ENCODE data around the gene PHACTR1. TPM values are rescaled to one million over a fixed set of nuclear protein-coding genes. Genes with fewer than 3 reads are reported as not detected.

Gene PHACTR1
- total RNA-seq, 1 donor from 2014 or later: 1.6 TPM

DNA sequence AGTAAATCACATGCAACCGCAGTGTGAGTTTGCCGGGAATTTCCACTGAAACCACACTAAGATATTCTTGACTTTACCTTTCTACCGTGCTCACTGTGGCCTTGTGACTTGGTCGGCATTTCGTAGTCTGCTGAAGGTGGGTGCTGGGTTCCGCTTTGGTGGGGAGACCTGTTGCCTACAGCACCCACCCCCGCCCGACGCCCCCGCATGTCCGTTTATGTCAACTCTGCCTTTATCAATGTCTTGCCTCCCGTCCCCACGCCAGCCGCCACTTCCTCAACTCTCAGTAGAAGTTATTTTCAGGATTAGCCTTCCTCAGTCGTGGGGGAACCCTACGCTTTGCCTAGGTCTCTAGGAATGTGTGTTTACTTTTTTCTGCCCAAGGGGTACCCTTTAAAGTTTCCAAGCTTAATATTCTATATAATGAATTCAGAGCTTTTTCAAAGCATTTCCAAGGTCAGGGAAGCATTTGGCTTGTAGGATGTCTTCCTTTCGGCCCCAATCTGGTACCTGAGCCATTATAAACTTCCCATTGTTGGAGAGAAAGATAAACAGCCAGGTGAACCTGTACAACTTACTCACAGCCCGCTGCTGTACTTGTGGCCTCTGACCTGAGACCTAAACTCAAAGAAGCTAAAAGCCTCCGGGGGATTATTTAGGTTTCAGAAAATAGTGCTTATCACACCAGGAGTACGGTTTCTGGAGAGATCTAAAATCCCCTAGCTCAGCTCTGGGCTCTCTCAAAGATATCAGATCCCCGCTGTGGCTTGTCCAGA is 557.6 kb downstream of the PHACTR1 start:
- no peak for ATAC-seq

- no peak for ATAC-seq
Observed at GRCh38 chr6:13274707-13275434, 558.3 kb downstream of the PHACTR1 start.

- ATAC-seq: no peak
Observed at GRCh38 chr6:13275435-13275989, 558.9 kb downstream of the PHACTR1 start.

- peak; percentile 56 for ATAC-seq
Observed at GRCh38 chr6:13277231-13277630, 560.7 kb downstream of the PHACTR1 start.

- peak; percentile 31 for ATAC-seq
Observed at GRCh38 chr6:13278164-13278563, 561.6 kb downstream of the PHACTR1 start.

DNA sequence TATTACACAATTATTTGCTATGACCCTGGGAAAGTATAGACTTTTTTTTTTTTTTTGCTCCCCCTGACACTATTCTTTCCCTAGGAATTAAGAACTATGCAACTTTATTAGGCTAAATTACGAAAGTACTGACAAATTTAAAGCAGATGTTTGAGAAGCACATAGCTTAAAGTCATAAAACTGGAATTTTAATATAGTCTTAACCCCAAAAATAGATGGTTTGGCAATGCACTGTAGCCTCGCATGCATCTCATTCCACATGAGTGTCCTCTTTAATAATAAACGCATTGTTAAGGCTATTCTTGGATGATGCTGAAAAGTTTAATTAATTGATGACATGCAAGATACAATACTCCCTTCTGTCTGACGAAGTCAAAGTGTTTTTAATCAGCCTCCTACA is 562.4 kb downstream of the PHACTR1 start:
- ATAC-seq: no peak

DNA sequence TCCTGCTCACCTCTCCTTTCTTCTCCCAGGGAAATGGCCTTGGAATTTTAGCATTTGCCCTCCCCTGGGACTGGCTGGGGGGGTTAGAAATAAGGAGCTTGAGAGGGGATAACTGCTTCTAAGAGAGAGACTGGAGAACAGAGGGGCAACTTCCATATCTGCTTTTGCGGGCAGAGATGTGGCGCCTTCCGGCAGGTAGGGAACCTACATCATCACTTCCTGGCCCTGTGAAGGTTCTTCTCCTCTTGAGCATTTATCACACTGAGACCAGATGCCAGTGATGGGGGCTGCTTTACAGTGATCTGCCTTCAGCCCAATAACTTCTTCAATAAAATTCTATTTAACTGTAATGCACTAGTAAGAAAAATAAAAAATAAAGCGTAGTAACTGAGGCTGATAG is 563.7 kb downstream of the PHACTR1 start:
- no peak for ATAC-seq

DNA sequence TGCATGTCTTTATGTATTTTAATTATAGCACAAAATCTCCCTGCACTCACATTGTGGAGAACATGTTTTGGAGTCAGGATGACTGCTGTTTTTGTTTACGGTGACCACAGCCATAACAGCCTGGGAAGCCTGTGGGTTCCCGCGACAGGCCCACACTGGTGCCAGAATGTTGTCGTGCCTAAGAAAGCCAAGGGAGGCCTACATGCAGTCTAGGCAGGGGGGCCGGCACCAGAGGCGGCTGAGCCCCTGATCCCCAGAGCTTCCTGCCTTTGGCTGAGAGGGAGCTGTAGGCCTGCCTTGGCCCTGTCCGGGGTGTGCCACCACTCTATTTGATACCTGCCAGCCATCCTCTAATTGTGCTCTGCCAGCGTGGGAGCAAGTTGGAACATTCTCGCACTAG is 565.1 kb downstream of the PHACTR1 start:
- ATAC-seq: no peak

GRCh38 chr6:13282393-13283069 is 566.0 kb downstream of the PHACTR1 start:
- no peak for ATAC-seq

DNA sequence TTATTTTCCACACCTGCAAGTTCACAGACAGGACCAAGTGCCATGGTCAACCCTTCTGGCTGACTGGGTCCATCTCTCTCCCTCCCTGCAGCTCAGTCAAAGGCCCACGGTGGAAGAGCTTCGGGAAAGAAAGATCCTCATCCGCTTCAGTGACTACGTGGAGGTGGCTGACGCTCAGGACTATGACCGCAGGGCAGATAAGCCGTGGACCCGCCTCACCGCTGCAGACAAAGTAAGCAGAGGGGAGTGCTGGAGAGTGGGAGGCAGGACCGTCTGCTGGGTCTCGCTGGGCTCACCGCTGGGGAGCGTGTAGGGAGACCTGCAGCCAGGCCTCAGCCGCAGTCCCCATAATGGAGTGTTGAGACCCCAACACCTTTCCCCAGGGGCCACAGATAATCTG is 566.8 kb downstream of the PHACTR1 start:
- ATAC-seq: no peak

DNA sequence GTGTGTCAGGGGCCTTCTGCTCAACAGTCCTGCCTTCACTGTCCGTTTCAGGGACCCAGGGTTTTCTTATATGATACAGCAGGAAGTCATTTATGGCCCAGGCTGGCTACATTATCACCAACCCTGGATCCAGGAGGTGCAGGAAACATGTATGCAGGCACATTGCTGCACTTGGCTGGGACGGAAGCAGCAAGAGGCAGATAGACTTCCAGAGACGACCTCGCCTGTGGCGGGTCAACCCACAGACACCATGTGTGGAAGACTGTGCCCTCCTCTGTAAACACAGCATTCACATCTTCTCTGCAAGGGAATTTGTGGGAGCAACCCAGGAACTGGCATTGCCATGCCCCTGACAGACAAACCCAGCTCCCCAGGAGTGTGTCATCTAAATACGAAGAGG is 568.1 kb downstream of the PHACTR1 start:
- ATAC-seq: no peak

DNA sequence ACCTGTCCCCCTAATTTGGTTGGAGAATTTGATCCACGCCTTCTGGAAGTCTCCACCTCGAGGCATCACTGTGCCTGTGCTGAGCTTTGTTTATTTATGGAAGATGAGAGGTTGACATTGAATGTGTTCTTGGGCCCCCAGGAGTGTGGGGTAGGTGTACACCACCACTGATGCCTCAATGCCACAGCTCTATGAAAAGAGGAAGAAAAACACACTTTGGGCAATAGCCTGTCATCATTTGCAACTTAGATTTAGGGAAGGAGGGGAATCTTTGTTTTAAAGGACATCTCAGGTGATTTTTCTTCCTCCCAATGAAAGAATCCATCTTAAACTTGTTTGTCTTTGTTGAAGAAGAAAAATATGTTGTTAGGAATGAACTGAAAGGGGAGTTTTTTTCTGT is 569.1 kb downstream of the PHACTR1 start:
- no peak for ATAC-seq

- ATAC-seq: no peak
Observed at GRCh38 chr6:13286181-13286580, 569.6 kb downstream of the PHACTR1 start.

- no peak for ATAC-seq
Observed at GRCh38 chr6:13287104-13287503, 570.5 kb downstream of the PHACTR1 start.

DNA sequence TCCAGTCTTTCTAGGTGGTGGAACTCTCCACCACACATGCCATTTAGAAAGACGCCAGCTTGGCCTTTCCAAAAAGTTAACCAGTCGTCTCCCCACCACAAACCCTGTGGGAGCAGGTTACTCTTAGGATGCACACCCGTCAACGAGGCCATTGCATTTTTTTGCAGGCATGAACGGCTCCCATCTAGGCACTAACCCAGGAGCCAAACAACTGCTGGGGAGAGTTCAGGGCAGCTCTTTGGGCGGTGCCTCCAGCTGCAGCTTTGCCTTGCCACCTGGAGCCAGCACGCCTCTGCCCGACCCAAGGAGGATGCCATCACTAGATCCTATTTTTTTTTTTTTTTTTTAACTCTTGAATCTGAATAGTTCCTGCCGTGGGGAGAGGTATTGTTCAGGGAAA is 571.9 kb downstream of the PHACTR1 start:
- ATAC-seq: no peak

DNA sequence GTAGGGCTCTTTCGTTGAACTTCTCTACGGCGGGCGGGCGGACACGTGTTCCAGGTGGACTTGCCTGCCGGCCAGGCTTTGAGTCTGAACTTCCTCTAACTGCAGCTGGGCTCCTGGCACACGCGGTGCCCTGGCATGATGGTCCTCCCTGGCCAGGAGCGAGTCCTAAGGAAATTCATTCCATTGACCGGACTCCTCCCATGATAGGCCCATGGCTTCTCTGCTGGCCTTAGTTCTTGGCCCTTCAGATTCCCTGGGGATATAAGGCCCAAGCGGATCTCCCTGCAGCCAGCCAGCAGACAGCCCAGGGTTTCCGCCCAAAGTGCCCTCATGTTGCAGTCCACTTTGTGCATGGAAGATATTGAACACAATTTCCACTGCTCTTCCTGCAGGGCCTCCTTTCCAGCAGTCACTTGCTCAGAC is 572.4 kb downstream of the PHACTR1 start:
- ATAC-seq: no peak

GRCh38 chr6:13289789-13290318 is 573.3 kb downstream of the PHACTR1 start:
- no peak for ATAC-seq

- no peak for ATAC-seq
Observed at GRCh38 chr6:13290335-13290734, 573.8 kb downstream of the PHACTR1 start.

GRCh38 chr6:13292774-13293173 is 576.2 kb downstream of the PHACTR1 start:
- ATAC-seq: peak; percentile 80

DNA sequence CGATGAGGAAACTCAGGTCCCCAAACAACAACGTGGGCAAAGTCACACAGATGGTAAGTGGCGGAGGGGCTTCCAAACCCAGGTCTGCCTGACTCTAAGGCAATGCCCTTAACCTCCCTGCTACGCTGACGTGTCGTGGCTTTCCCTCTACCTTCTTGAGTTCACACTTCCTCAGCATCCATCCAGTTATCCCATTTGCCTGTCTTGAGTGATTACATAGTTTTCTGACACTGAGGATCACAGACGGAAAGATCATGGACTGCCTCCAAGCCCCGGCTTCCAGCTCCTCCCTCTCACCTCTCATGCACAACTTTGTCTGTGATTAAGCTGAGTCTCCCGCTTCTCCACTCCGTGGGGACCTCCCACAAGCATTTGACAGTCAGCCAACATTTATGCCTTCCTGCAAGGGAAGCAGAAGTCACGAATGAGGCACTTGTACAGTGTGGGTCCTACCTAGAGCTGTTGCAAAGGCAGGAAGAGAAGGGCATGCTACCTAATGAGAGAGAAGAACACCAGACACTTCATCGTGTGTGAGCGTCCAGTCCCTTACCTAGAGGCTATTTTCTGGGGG is 578.0 kb downstream of the PHACTR1 start:
- ATAC-seq: no peak

DNA sequence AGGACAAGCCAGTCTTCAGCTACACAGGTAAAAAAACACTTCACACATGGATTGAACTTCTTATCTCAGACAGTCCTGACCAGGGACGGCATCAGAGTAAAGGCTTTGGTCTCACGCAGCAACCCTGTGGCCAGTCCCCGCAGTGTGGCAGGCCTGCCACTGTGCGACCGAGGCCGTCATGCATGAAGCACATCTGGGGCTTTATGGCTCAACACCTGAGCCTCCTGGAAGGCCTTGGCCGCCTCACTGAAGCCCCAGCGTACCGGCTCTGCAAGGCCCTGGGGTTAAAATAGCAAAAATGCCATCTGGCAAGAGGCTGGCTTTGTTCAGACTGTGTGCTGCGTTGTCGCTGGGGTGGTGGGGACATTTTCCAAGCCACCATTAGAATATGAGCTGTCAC is 579.0 kb downstream of the PHACTR1 start:
- ATAC-seq: no peak

- no peak for ATAC-seq
Observed at GRCh38 chr6:13296536-13296997, 580.0 kb downstream of the PHACTR1 start.

- no peak for ATAC-seq
Observed at GRCh38 chr6:13297391-13297790, 580.8 kb downstream of the PHACTR1 start.
